ENCODE measurements around the gene IL4R.
"Not testable (repeated sequence)": the region's sequence is repeated elsewhere in the genome, so short reads cannot be mapped to it uniquely, and the experiment has no call there.

The IL4R gene

DNA sequence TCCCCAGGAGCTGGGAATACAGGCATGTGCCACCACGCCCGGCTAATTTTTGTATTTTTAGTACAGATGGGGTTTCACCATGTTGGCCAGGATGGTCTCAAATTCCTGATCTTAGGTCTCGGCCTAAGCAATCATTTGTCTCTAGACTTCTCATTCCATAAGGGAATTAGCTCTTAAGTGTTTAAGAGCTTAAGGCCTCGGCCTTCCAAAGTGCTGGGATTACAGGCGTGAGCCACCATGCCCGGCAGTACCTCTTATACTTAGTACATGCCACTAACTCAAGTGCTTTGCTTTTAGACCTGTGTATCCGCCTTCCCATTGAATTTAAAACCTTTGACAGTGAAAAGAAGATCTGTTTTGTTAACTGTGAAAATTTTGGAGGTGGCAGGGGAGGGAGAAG lies 71.6 kb downstream of the IL4R start:
- DNase-seq = no peak

- DNase-seq = no peak
Observed at GRCh38 chr16:27386674-27387073, 72.9 kb downstream of the IL4R start.

DNA sequence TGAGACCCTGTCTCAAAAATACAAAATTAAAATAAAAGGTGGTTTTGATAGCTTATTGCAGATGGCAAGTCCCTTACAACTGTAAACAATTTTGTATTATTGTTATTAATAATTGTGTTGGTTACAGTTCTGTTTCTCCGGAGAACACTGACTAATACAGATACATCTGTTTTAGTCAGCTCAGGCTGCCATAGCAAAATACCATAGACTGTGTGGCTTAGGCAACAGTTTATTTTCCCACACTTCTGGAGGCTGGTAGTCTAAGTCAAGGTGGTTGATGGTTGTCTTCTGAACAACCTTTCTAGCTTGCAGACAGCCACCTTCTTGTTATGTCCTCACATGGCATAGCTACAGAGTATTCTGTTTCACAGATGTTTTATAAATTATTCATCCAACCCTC lies 74.0 kb downstream of the IL4R start:
- DNase-seq = no peak

DNA sequence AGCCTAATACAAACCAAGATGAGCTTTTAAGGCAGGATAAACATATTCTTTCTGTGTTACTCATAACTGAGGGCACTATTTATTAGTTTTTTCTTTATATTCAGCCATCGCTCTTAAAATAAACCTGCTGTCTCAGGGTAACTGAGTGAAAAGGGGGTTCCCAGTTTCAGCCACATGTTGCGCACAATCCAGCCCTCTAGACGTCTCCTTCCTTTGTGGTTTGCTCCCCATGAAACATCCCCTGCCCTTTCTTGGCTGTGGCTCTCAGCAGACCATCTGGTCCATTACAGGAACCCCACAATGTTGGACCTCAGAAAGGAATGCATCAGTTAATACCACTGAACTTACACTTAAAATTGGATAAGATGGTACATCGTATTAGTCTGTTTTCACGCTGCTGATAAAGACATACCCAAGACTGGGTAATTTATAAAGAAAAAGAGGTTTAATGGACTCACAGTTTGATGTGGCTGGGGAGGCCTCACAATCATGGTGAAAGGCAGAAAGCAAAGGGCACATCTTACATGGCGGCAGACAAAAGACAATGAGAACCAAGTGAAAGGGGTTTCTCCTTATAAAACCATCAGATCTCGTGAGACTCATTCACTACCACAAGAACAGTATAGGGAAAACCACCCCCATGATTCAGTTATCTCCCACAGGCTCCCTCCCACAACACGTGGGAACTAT lies 75.6 kb downstream of the IL4R start:
- DNase-seq = no peak

DNA sequence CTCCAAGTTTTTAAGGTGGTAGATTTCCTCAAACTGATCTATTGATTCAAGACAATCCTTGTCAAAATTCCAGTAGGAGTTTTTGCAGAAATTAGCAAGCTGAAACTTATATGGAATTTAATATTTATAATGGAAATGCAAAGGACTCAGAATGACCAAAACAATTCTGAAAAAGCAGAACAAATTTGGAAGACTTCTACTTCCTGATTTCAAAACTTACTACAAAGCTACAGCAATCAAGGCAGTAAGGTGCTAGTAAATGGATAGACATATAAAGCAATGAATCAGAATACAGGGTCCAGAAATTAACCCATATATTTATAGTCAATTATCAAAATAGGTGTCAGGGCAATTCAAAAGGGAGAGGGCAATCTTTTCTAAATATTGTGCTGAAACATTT lies 76.4 kb downstream of the IL4R start:
- DNase-seq = no peak

GRCh38 chr16:27392671-27393070 lies 78.9 kb downstream of the IL4R start:
- no peak for DNase-seq

DNA sequence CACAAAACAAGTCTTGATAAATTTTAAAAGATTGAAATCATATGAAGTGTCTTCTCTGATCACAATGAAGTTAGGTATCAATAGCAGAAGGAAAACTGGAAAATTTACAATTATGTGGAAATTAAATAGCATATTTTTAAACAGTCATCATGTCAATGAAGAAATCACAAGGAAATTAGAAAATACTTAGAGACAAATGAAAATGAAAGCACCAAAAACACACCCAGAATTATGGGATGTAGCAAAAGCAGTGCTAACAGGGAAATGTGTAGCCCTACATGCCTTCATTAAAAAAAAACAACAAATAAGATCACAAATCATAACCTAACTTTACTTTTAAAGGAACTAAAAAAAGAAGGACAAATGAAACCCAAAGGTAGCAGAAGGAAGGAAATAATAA lies 80.7 kb downstream of the IL4R start:
- DNase-seq = no peak

DNA sequence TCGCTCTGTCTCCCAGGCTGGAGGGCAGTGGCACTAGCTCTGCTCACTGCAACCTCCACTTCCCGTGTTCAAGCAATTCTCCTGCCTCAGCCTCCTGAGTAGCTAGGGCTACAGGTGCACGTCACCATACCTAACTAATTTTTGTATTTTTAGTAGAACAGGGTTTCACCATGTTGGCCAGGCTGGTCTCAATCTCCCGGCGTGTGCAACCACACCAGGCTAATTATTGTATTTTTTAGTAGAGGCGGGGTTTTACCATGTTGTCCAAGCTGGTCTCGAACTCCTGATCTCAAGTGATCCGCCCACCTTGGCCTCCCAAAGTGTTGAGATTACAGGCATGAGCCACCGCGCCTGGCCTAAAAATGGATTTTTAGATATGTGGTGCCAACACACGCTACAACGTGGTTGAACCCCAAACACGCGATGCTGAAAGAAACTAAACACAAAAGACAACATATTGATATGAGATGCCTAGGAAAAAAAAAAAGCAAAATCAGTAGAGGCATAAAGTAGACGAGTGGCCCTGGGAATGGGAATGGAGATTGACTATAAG lies 84.6 kb downstream of the IL4R start:
- not testable (repeated sequence) for DNase-seq

- no peak for DNase-seq
Observed at GRCh38 chr16:27398894-27399853, 85.4 kb downstream of the IL4R start.

DNA sequence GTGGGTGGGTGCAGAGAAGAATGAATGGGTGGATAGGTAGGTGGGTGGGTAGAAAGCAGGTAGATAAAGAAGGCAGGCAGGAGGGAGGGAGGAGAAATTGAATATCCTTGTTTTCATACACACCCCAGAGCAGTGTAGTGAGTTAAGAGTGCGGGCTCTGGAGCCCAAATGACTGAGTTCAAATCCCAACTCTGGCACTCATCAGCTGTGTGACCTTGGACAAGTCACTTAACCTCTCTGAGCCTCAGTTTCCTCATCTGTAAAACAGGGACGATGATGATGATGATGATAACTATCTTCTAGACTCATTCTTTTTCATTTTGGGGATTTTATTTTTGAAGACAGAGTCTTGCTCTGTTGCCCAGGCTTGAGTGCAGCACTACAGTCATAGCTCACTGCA lies 86.2 kb downstream of the IL4R start:
- no peak for DNase-seq

DNA sequence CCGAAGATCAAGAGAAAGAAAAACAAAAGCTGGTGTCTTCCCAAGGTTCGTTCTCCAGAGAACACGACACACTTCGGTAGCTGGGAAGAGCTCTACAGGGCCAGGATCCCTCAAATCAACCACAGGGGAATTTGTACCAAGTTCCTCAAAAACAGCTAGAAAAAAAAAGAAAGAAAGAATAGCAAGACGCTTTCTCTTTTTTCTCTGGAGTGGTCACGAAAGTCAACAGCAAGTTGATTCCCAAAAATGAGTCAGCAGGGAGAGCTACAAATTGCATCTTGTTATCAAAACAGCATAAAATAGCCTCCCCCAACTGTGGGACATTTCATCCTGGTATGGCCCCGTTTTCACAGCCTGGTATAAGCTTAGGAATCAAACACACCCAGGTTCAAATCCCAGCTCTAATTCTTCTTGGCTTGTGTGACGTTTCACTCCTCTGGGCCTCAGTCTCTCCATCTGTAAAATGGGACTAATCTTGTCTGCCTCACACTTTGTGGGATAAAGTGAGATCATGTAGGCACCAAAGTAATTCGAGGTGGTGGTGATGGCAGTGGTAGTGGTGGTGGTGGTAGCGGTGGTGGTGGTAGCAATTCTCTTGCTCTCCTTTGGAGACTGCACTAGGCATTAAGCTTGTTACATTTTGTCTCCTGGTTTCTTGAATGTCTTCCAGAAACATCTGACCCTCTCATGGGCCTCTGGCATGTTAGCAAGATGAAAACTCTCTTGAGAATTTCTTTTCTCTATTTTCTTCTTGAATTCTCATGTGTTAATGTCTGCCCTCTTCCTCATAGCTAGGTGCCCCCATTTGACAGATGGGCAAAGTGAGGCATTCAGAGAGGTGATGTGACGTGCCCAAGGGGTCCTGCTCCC lies 87.2 kb downstream of the IL4R start:
- DNase-seq = no peak

DNA sequence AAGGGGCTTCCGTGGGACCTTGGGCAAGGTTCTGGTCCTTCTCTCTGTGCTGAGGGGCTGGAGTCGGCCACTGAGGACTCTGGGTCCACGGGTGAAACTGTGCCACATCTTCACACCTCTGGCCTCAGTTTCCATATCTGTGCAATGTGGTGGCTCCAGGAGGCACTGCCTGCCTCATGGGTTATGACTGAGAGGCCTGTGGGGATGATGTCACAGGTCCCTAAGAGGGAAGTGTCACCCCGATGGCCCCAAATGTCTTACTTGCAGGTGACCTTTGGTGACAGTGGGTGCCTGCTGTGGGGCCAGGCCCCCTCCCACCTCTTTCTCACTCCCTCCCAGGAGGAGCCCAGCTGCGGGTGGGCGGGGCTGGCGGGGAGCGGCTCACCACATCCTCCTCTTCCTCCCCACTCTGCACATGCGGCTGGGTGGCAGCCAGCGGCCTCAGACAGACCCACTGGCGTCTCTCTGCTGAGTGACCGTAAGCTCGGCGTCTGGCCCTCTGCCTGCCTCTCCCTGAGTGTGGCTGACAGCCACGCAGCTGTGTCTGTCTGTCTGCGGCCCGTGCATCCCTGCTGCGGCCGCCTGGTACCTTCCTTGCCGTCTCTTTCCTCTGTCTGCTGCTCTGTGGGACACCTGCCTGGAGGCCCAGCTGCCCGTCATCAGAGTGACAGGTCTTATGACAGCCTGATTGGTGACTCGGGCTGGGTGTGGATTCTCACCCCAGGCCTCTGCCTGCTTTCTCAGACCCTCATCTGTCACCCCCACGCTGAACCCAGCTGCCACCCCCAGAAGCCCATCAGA lies 88.2 kb downstream of the IL4R start, which contains the start of gene IL21R:
TSS of gene IL21R (plus strand) at position 407 of the 801 bp plus-strand sequence. CDS start 27,898 bp downstream, outside the sequence.
- DNase-seq = peak; percentile 81 to 85

DNA sequence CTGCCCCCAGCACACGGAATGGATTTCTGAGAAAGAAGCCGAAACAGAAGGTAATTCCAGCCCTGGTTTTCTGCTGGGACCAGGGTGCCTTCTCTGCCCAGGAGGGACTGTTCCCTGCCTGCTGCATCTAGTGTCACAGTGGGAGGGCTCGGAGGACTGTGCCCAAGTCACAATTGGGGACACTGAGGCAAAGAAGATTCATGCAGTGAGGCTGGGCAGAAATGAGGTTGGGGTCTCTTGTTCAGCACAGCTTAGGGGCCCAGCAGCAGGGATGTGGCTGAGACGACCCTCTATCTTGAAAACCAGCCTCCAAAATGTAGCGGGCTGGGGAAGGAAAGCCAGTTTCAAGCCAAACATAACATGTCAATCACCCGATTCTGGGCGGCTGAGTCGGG lies 88.8 kb downstream of the IL4R start:
- no peak for DNase-seq

- peak; percentile 39 to 40 for DNase-seq
Observed at GRCh38 chr16:27402964-27403600, 89.3 kb downstream of the IL4R start.

- DNase-seq = no peak
Observed at GRCh38 chr16:27403601-27403992, 89.8 kb downstream of the IL4R start.

DNA sequence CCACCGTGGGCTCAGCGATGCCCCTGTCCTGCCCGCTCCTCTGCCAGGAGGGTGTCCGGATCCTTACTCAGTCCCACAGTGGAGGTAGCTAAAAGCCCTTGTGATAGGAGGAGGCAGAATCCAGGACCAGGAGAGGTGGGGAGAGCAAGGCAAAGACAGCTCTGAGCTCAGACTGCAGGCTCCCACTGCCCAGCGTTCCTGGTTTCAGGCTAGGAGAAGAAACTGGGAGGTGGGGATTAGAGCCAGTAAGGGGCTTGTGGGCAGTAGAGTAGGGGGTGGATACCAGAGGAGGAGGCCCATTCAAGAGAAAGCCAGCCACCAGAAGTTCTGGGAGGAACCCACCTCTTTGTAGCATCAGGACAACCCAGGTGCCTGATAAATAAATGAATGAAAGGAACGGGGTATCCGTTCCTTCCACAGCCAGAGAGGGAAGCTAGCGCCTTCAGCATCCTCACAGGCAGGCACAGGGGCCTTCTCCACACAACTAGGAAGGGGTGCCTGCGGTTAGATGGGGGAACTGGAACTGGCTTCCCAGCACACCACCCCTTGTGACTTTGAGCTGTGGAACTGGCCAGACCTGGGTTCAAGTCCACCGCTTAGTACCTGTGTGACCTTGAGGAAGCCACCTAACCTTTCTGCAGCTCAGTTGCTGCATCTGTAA lies 90.5 kb downstream of the IL4R start:
- no peak for DNase-seq

GRCh38 chr16:27405546-27406451 lies 92.0 kb downstream of the IL4R start:
- DNase-seq = peak; percentile 43 to 60

- no peak for DNase-seq
Observed at GRCh38 chr16:27406511-27407128, 92.8 kb downstream of the IL4R start.

DNA sequence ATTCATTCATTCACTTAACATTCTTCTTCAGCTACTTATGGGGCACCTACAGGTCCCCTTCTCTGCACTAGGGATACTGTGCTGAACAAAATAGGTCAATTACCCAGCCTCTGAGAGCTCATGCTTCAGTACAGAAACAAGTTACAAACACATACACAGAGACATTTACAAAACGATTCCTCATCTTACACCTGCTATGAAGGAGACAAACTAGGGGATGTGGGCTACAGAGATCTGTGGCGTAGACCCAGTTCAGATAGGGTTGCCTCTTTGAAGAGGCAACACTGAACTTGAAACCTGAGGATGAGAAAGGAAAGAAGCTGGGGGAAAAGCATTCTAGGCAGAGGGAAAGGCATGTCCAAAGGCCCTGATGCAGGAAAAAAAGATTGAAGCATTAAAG lies 93.4 kb downstream of the IL4R start:
- no peak for DNase-seq
